ENCODE results near the gene MKRN2OS. TPM values are rescaled to one million over a fixed set of nuclear protein-coding genes. Genes with fewer than 3 reads are reported as not detected.

MKRN2OS gene
- total RNA-seq, 1 experiment from 2014 or later, result not detected

- no peak overlapping the region for H3K9ac ChIP-seq (ENCODE audit: low read length)
- no peak overlapping the region for H2AFZ ChIP-seq (ENCODE audit: low read depth, low read length, poor library complexity, severe bottlenecking)
- H3K79me2 ChIP-seq (ENCODE audit: insufficient read depth, low read length), result peaks cover 3% of the 10 kb centered on the region; the same call in 1 of the 2 replicates
- no peak overlapping the region for H3K27ac ChIP-seq (ENCODE audit: low read depth, low read length)
- no peaks in the 10 kb centered on the region for H3K9me2 ChIP-seq (ENCODE audit: insufficient read depth)
- H3K9me3 ChIP-seq (ENCODE audit: control insufficient read depth in 1 of 2, insufficient read depth in 1 of 2, low read depth in 1 of 2, low read length in 2 of 2), result no peaks in the 10 kb centered on the region
- ChIA-PET RAD21 (ENCODE audit: low non-redundant PET in 1 of 2, low total read pairs in 2 of 2, uncharacterized antibody in 2 of 2, unreplicated experiment in 2 of 2) (no interaction called here), CTCF (no interaction called here), POLR2A (no interaction called here)
- H3K36me3 ChIP-seq (ENCODE audit: control insufficient read depth in 1 of 2, insufficient read depth in 2 of 2, low read length in 2 of 2), result peaks cover 46 to 71% of the 10 kb centered on the region in 2 experiments
- TF ChIP-seq, protein P1, sequence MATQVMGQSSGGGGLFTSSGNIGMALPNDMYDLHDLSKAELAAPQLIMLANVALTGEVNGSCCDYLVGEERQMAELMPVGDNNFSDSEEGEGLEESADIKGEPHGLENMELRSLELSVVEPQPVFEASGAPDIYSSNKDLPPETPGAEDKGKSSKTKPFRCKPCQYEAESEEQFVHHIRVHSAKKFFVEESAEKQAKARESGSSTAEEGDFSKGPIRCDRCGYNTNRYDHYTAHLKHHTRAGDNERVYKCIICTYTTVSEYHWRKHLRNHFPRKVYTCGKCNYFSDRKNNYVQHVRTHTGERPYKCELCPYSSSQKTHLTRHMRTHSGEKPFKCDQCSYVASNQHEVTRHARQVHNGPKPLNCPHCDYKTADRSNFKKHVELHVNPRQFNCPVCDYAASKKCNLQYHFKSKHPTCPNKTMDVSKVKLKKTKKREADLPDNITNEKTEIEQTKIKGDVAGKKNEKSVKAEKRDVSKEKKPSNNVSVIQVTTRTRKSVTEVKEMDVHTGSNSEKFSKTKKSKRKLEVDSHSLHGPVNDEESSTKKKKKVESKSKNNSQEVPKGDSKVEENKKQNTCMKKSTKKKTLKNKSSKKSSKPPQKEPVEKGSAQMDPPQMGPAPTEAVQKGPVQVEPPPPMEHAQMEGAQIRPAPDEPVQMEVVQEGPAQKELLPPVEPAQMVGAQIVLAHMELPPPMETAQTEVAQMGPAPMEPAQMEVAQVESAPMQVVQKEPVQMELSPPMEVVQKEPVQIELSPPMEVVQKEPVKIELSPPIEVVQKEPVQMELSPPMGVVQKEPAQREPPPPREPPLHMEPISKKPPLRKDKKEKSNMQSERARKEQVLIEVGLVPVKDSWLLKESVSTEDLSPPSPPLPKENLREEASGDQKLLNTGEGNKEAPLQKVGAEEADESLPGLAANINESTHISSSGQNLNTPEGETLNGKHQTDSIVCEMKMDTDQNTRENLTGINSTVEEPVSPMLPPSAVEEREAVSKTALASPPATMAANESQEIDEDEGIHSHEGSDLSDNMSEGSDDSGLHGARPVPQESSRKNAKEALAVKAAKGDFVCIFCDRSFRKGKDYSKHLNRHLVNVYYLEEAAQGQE (IDR thresholded peaks at IDR 0.05; ENCODE audit: low read depth), result no peak
- TF ChIP-seq CTCF (IDR thresholded peaks at IDR 0.05 in 2 of 3, conservative IDR thresholded peaks at IDR 0.05 in 1 of 3; ENCODE audit: borderline replicate concordance in 1 of 3, insufficient read depth in 1 of 3, low read depth in 2 of 3, low read length in 2 of 3) (no peak), RAD21 (IDR thresholded peaks at IDR 0.05; ENCODE audit: low read depth) (no peak), CBX3 (IDR thresholded peaks at IDR 0.05; ENCODE audit: low read depth) (no peak), CEBPB (IDR thresholded peaks at IDR 0.05; ENCODE audit: low read depth) (no peak), POLR2A (IDR thresholded peaks at IDR 0.05; ENCODE audit: borderline replicate concordance, extremely low read depth, insufficient read depth, insufficient read length) (no peak), EZH2 (IDR thresholded peaks at IDR 0.05) (no peak), ZNF274 (IDR thresholded peaks at IDR 0.05; ENCODE audit: low read depth, low read length) (no peak), EZH2phosphoT487 (IDR thresholded peaks at IDR 0.05; ENCODE audit: borderline replicate concordance) (no peak), ELF1 (IDR thresholded peaks at IDR 0.05; ENCODE audit: borderline replicate concordance, low read depth) (no peak), ZFX (IDR thresholded peaks at IDR 0.05) (no peak), JUND (IDR thresholded peaks at IDR 0.05) (no peak), EGR1 (IDR thresholded peaks at IDR 0.05; ENCODE audit: low read depth) (no peak), SP1 (IDR thresholded peaks at IDR 0.05; ENCODE audit: low read depth) (no peak), ZBTB33 (IDR thresholded peaks at IDR 0.05; ENCODE audit: extremely low read depth, insufficient replicate concordance, low read length) (no peak), TCF7L2 (IDR thresholded peaks at IDR 0.05; ENCODE audit: borderline replicate concordance, extremely low read depth, insufficient read depth, insufficient read length) (no peak), SIN3A (IDR thresholded peaks at IDR 0.05; ENCODE audit: low read depth) (no peak)
- TF ChIP-seq, protein P2, sequence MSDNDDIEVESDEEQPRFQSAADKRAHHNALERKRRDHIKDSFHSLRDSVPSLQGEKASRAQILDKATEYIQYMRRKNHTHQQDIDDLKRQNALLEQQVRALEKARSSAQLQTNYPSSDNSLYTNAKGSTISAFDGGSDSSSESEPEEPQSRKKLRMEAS (IDR thresholded peaks at IDR 0.05), result no peak
- H3K4me2 ChIP-seq (ENCODE audit: low read length), result no peak overlapping the region
- DNase-seq (ENCODE audit: low read depth, low spot score) (no peak), ATAC-seq (no peak)
- no peaks in the 10 kb centered on the region for H3K4me1 ChIP-seq (ENCODE audit: control insufficient read depth in 1 of 2, insufficient read depth in 2 of 2, low read length in 2 of 2)
- intact Hi-C loops (cut with micrococcal nuclease), result no loop called here
- no peaks in the 10 kb centered on the region; the same call in 1 of the 2 replicates for H4K20me1 ChIP-seq (ENCODE audit: insufficient read depth)
- no peaks in the 10 kb centered on the region for H3K27me3 ChIP-seq (ENCODE audit: insufficient read depth, low read length)
- no TSS peak for BruUV-seq (replicated peaks)
- H3K4me3 ChIP-seq (replicated peaks in 1 of 2; ENCODE audit: low read depth in 1 of 2, low read length in 2 of 2), result no peak overlapping the region
Observed at GRCh38 chr3:12583280-12583679, 38.0 kb upstream of the MKRN2OS start.
